ENCODE results near the gene NOLC1.
A peak's percentile ranks its signal among the peaks of the same experiment; 100 is the strongest.

NOLC1 gene

GRCh38 chr10:102133373-102134195 is 18.6 kb upstream of the NOLC1 start:
- in situ Hi-C loops (cut with HindIII; ENCODE audit: low sequenced_read_pairs) = no loop called here
- DNase-seq (ENCODE audit: low read depth) = no peak
- H3K4me3 ChIP-seq (ENCODE audit: low read depth, low read length) = peak overlapping the region; percentile 96
- TF ChIP-seq CTCF (IDR thresholded peaks at IDR 0.05; ENCODE audit: low read depth, low read length, missing control alignments) = no peak

GRCh38 chr10:102134416-102134815 is 17.8 kb upstream of the NOLC1 start:
- peak overlapping the region; percentile 96 for H3K4me3 ChIP-seq (ENCODE audit: low read depth, low read length)
- no peak for TF ChIP-seq CTCF (IDR thresholded peaks at IDR 0.05; ENCODE audit: low read depth, low read length, missing control alignments)
- in situ Hi-C loops (cut with HindIII; ENCODE audit: low sequenced_read_pairs) = no loop called here
- no peak for DNase-seq (ENCODE audit: low read depth)

GRCh38 chr10:102135956-102136526 is 16.1 kb upstream of the NOLC1 start:
- H3K4me3 ChIP-seq (ENCODE audit: low read depth, low read length) = no peak overlapping the region
- TF ChIP-seq CTCF (IDR thresholded peaks at IDR 0.05; ENCODE audit: low read depth, low read length, missing control alignments) = no peak
- in situ Hi-C loops (cut with HindIII; ENCODE audit: low sequenced_read_pairs) = no loop called here

GRCh38 chr10:102139281-102140110 is 12.7 kb upstream of the NOLC1 start:
- in situ Hi-C loops (cut with HindIII; ENCODE audit: low sequenced_read_pairs) = no loop called here
- TF ChIP-seq CTCF (IDR thresholded peaks at IDR 0.05; ENCODE audit: low read depth, low read length, missing control alignments) = no peak
- H3K4me3 ChIP-seq (ENCODE audit: low read depth, low read length) = no peak overlapping the region
- DNase-seq (ENCODE audit: low read depth) = no peak

More at GRCh38 chr10:102135956-102136526, 16.1 kb upstream of the NOLC1 start:
- DNase-seq (ENCODE audit: low read depth) = no peak

- no peak for TF ChIP-seq CTCF (IDR thresholded peaks at IDR 0.05; ENCODE audit: low read depth, low read length, missing control alignments)
- in situ Hi-C loops (cut with HindIII; ENCODE audit: low sequenced_read_pairs) = no loop called here
- no peak overlapping the region for H3K4me3 ChIP-seq (ENCODE audit: low read depth, low read length)
- no peak for DNase-seq (ENCODE audit: low read depth)
These were observed 12.0 kb upstream of the NOLC1 start for GRCh38 chr10:102140218-102140617.

GRCh38 chr10:102140913-102141540 is 11.2 kb upstream of the NOLC1 start:
- in situ Hi-C loops (cut with HindIII; ENCODE audit: low sequenced_read_pairs) = no loop called here
- no peak for DNase-seq (ENCODE audit: low read depth)
- no peak for TF ChIP-seq CTCF (IDR thresholded peaks at IDR 0.05; ENCODE audit: low read depth, low read length, missing control alignments)
- no peak overlapping the region for H3K4me3 ChIP-seq (ENCODE audit: low read depth, low read length)

All from astrocyte of the cerebellum (primary cell).